Measurements from ENCODE around the gene LSP1.

DNA sequence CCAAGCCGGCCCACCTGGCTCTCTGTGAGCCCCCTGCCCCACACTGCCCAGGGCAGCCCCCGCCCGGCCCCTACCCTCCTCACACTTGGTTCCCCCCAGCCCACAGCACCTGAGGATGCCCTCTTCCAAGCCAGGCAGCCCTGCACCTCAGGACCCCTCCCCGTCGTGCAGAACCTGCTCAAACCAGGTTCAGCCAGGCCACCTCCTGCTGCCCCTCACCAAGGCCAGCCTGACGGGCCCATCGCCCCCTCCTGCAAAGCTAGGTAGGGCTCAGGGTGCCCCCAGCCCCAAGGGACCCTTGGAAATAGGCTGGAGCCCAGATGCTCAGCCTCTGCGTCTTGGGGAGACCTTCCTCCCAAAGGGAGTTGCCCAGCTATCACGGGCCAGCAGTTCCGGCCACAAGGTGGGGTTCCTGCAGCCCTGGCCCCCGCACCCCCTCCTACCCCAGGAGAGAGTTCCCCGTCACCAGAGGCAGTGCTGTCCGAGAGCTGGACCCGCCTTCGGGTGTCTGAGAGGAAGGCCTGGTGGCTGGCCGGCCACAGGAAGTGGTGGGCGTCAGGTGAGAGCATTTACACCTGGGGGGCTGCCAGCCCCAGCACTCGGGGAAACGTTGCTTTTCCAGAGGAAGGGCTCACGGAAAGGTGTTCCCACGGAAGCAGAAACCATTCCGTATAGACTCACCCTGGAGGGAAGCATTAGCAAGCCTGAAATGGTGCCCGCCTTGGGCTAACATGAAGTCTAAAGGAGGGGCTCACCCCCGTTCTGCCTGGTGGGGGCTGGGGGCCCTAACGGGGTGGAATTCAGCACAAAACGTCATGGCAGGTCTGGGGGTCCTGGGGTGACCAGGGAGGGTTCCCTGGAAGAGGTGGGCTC is 21.3 kb upstream of the LSP1 start:
- TF ChIP-seq, protein P1, sequence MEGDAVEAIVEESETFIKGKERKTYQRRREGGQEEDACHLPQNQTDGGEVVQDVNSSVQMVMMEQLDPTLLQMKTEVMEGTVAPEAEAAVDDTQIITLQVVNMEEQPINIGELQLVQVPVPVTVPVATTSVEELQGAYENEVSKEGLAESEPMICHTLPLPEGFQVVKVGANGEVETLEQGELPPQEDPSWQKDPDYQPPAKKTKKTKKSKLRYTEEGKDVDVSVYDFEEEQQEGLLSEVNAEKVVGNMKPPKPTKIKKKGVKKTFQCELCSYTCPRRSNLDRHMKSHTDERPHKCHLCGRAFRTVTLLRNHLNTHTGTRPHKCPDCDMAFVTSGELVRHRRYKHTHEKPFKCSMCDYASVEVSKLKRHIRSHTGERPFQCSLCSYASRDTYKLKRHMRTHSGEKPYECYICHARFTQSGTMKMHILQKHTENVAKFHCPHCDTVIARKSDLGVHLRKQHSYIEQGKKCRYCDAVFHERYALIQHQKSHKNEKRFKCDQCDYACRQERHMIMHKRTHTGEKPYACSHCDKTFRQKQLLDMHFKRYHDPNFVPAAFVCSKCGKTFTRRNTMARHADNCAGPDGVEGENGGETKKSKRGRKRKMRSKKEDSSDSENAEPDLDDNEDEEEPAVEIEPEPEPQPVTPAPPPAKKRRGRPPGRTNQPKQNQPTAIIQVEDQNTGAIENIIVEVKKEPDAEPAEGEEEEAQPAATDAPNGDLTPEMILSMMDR (IDR thresholded peaks at IDR 0.05) = no peak
- TF ChIP-seq, protein P2, sequence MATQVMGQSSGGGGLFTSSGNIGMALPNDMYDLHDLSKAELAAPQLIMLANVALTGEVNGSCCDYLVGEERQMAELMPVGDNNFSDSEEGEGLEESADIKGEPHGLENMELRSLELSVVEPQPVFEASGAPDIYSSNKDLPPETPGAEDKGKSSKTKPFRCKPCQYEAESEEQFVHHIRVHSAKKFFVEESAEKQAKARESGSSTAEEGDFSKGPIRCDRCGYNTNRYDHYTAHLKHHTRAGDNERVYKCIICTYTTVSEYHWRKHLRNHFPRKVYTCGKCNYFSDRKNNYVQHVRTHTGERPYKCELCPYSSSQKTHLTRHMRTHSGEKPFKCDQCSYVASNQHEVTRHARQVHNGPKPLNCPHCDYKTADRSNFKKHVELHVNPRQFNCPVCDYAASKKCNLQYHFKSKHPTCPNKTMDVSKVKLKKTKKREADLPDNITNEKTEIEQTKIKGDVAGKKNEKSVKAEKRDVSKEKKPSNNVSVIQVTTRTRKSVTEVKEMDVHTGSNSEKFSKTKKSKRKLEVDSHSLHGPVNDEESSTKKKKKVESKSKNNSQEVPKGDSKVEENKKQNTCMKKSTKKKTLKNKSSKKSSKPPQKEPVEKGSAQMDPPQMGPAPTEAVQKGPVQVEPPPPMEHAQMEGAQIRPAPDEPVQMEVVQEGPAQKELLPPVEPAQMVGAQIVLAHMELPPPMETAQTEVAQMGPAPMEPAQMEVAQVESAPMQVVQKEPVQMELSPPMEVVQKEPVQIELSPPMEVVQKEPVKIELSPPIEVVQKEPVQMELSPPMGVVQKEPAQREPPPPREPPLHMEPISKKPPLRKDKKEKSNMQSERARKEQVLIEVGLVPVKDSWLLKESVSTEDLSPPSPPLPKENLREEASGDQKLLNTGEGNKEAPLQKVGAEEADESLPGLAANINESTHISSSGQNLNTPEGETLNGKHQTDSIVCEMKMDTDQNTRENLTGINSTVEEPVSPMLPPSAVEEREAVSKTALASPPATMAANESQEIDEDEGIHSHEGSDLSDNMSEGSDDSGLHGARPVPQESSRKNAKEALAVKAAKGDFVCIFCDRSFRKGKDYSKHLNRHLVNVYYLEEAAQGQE (IDR thresholded peaks at IDR 0.05; ENCODE audit: insufficient read depth in 1 of 2, low read depth in 2 of 2, low read length in 1 of 2) = no peak
- no peak for TF ChIP-seq POLR2AphosphoS5 (IDR thresholded peaks at IDR 0.05; ENCODE audit: low read depth, low read length)

Measured in Panc1 (cell line).